HepG2 (cell line): ENCODE results near the gene TMEM198. TPM values are rescaled to one million over a fixed set of nuclear protein-coding genes. Genes with fewer than 3 reads are reported as not detected.

Source experiments
- ARNTL ChIP-seq: sonication (generic); formaldehyde crosslinking; IDR thresholded peaks from 2 replicates; pipeline ENCODE4 v1.4.0; 2020; ENCODE audit warnings: mild to moderate bottlenecking, missing genetic modification reagents
- ATF1 ChIP-seq: IDR thresholded peaks from 2 replicates; pipeline ENCODE4 v1.6.1; 2016; ENCODE audit warnings: mild to moderate bottlenecking, control low read depth
- GABPA ChIP-seq, 2 experiments: IDR thresholded peaks; 2 replicates each; pipeline ENCODE4 v1.6.1; 2011 to 2016; ENCODE audit warnings: low read depth in 2 of 2, low read length in 1 of 2, missing biosample characterization in 1 of 2, missing genetic modification characterization in 1 of 2
- HOXA9 ChIP-seq: sonication (generic); formaldehyde crosslinking; IDR thresholded peaks from 2 replicates; pipeline ENCODE4 v1.8.1; 2022; ENCODE audit warnings: missing genetic modification reagents, mild to moderate bottlenecking, moderate library complexity, borderline replicate concordance
- LCORL ChIP-seq, 2 experiments: fragments of 450-650 bp in 1 of 2; sonication (generic) in 1 of 2; formaldehyde crosslinking in 1 of 2; IDR thresholded peaks; 2 replicates each; pipeline versions ENCODE4 v1.5.0 to v1.6.1; 2017 to 2020; ENCODE audit warnings: antibody characterized with exemption in 1 of 2, missing genetic modification reagents in 1 of 2
- NFE2L1 ChIP-seq: sonication (generic); formaldehyde crosslinking; IDR thresholded peaks from 2 replicates; pipeline ENCODE4 v1.4.0; 2020; ENCODE audit warnings: missing genetic modification reagents, mild to moderate bottlenecking, borderline replicate concordance
- PRPF4 ChIP-seq: fragments of 200-400 bp; formaldehyde crosslinking; IDR thresholded peaks from 2 replicates; pipeline ENCODE4 v1.6.1; 2016; ENCODE audit warnings: low read length, low read depth; ENCODE audit not compliant: poor library complexity, severe bottlenecking
- SP2 ChIP-seq: sonication (generic); formaldehyde crosslinking; IDR thresholded peaks from 2 replicates; pipeline ENCODE4 v1.5.1; 2020; ENCODE audit warnings: mild to moderate bottlenecking, missing genetic modification reagents
- SP4 ChIP-seq: sonication (generic); formaldehyde crosslinking; IDR thresholded peaks from 2 replicates; pipeline ENCODE4 v1.8.1; 2023; ENCODE audit warnings: mild to moderate bottlenecking, missing genetic modification reagents
- TCF7 ChIP-seq: sonication (generic); IDR thresholded peaks from 2 replicates; pipeline ENCODE4 v1.6.1; 2016; ENCODE audit warnings: antibody characterized with exemption, low read depth
- ZBTB7A ChIP-seq: sonication (generic); formaldehyde crosslinking; IDR thresholded peaks from 2 replicates; pipeline ENCODE4 v1.8.0; 2022; ENCODE audit warnings: mild to moderate bottlenecking, missing genetic modification reagents
- ZFP41 ChIP-seq: sonication (generic); formaldehyde crosslinking; IDR thresholded peaks from 2 replicates; pipeline ENCODE4 v1.4.0; 2020; ENCODE audit warnings: mild to moderate bottlenecking, missing genetic modification reagents, borderline replicate concordance
- ZNF251 ChIP-seq: sonication (generic); formaldehyde crosslinking; IDR thresholded peaks from 2 replicates; pipeline ENCODE4 v1.9.0; 2021; ENCODE audit warnings: mild to moderate bottlenecking, missing genetic modification reagents
- ZNF343 ChIP-seq: sonication (generic); formaldehyde crosslinking; IDR thresholded peaks from 2 replicates; pipeline ENCODE4 v1.4.0; 2020; ENCODE audit warnings: mild to moderate bottlenecking, missing genetic modification reagents
- ZNF383 ChIP-seq: sonication (generic); formaldehyde crosslinking; IDR thresholded peaks from 2 replicates; pipeline ENCODE4 v1.4.0; 2020; ENCODE audit warnings: missing genetic modification reagents, mild to moderate bottlenecking, borderline replicate concordance
- ZNF800 ChIP-seq: sonication (generic); formaldehyde crosslinking; IDR thresholded peaks from 2 replicates; pipeline ENCODE4 v1.4.0; 2020; ENCODE audit warnings: missing genetic modification reagents
- ZSCAN22 ChIP-seq: sonication (generic); formaldehyde crosslinking; IDR thresholded peaks from 2 replicates; pipeline ENCODE4 v1.4.0; 2020; ENCODE audit warnings: mild to moderate bottlenecking, missing genetic modification reagents
- polyA plus RNA-seq, 8 experiments: library from polyadenylated mRNA; depleted of rRNA in 3 of 8; stranded (reverse) in 7 of 8; unstranded in 1 of 8; fragments of >200 nt; fragmentation: Illumina TruSeq in 4 of 8; extraction: Trizol in 4 of 8; gene quantifications; 2 replicates each; pipeline versions ENCODE4 v1.2.1 to v1.2.3, GENCODE V29; 2011 to 2016; ENCODE audit warnings: low read depth in 4 of 8, missing spikeins in 1 of 8, mixed read lengths in 1 of 8; ENCODE audit not compliant: insufficient read depth in 1 of 8
- total RNA-seq, 5 experiments: library from RNA; depleted of rRNA; stranded (reverse); fragments of >200 nt; fragmentation: Illumina TruSeq; extraction: Trizol; gene quantifications; 2 replicates each; pipeline ENCODE4 v1.2.3, GENCODE V29; 2016; ENCODE audit warnings: low read depth in 1 of 5
- TF ChIP-seq, protein P1 (sequence below): IDR thresholded peaks from 2 replicates; pipeline ENCODE4 v1.6.1; 2012; ENCODE audit warnings: low read depth, low read length, improper control_type of control experiment

TMEM198 gene
- total and polyA plus RNA-seq, 2 of the 13 experiments (the other 11 are each of a cell fraction or from before 2014, with no cell fraction given), result 17.3 to 23.5 TPM

GRCh38 chr2:219543596-219544358 lies at the start of gene TMEM198, which contains the start of gene CHPF (continued):
- TF ChIP-seq LCORL (IDR thresholded peaks at IDR 0.05), result no peak
- no peak; the same call in 1 of the 2 replicates for TF ChIP-seq LCORL (CRISPR knock-in tag; IDR thresholded peaks at IDR 0.05)
- TF ChIP-seq SP2 (CRISPR knock-in tag), result peak; percentile 77
- no peak for TF ChIP-seq ZNF251 (CRISPR knock-in tag)
- TF ChIP-seq ZNF383 (CRISPR knock-in tag), result no peak
- TF ChIP-seq ZSCAN22, result no peak
- TF ChIP-seq SP4 (CRISPR knock-in tag), result peak; percentile 99
- TF ChIP-seq, protein P1, sequence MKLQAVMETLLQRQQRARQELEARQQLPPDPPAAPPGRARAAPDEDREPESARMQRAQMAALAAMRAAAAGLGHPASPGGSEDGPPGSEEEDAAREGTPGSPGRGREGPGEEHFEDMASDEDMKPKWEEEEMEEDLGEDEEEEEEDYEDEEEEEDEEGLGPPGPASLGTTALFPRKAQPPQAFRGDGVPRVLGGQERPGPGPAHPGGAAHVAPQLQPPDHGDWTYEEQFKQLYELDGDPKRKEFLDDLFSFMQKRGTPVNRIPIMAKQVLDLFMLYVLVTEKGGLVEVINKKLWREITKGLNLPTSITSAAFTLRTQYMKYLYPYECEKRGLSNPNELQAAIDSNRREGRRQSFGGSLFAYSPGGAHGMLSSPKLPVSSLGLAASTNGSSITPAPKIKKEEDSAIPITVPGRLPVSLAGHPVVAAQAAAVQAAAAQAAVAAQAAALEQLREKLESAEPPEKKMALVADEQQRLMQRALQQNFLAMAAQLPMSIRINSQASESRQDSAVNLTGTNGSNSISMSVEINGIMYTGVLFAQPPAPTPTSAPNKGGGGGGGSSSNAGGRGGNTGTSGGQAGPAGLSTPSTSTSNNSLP, result no peak
- TF ChIP-seq NFE2L1 (CRISPR knock-in tag), result no peak
- TF ChIP-seq ARNTL (CRISPR knock-in tag), result peak; percentile 61
- TF ChIP-seq ZFP41 (CRISPR knock-in tag), result peak; percentile 39; the same call in 1 of the 2 replicates
- TF ChIP-seq ZBTB7A (CRISPR knock-in tag), result peak; percentile 99
- no peak; the same call in 1 of the 2 replicates for TF ChIP-seq HOXA9
- no peak for TF ChIP-seq PRPF4
- TF ChIP-seq GABPA (IDR thresholded peaks at IDR 0.05; ENCODE audit: low read depth, low read length), result no peak
- peak; percentile 94 for TF ChIP-seq GABPA (CRISPR knock-in tag; IDR thresholded peaks at IDR 0.05; ENCODE audit: low read depth)
- TF ChIP-seq ZNF343 (CRISPR knock-in tag), result 0 out of 2 replicates have a peak, but pooled peaks have one; percentile 66
- peak; percentile 92 for TF ChIP-seq ZNF800 (CRISPR knock-in tag)
- peak; percentile 95 for TF ChIP-seq ATF1 (CRISPR knock-in tag)
- no peak for TF ChIP-seq TCF7
